Panc1 (cell line): Measurements from ENCODE around the gene VIPR2. TPM values are rescaled to one million over a fixed set of nuclear protein-coding genes. Genes with fewer than 3 reads are reported as not detected.

ENCODE experiments used
- ATAC-seq: fragments of 200-7000 bp; cut with Tn5 transposase; 2 replicates; pipeline ENCODE4 v1.9.1; 2020; ENCODE audit warnings: mild to moderate bottlenecking, moderate library complexity
- BruUV-seq: library from RNA; stranded (reverse); fragments of 400-500 nt; replicated peaks from 2 replicates; lab custom pipeline; 2021; lab: Mats Ljungman, UMichigan
- CTCF ChIA-PET: fragments of 300-600 bp; sonication (Branson Sonifier 250); formaldehyde crosslinking; loops from one replicate; lab custom pipeline; 2022; ENCODE audit warnings: antibody characterized with exemption; lab: Charles Lee
- POLR2A ChIA-PET: fragments of 300-600 bp; sonication (Branson Sonifier 250); formaldehyde crosslinking; loops from one replicate; lab custom pipeline; 2022; ENCODE audit warnings: antibody characterized with exemption; lab: Charles Lee
- DNase-seq: peaks from one replicate; pipeline ENCODE4 v3.0.0-alpha.2; 2010; ENCODE audit warnings: low read depth, low spot score
- H3K27ac ChIP-seq: 2 replicates; pipeline ENCODE4 v1.5.1; 2011; ENCODE audit warnings: mild to moderate bottlenecking, low read length, inconsistent platforms
- H3K27me3 ChIP-seq: fragments of 200-500 bp; sonication (Bioruptor generic); 2 replicates; pipeline ENCODE4 v1.6.0; 2014; ENCODE audit warnings: low read length, inconsistent platforms; ENCODE audit not compliant: control insufficient read depth, insufficient read depth
- H3K36me3 ChIP-seq: fragments of 200-500 bp; sonication (Bioruptor generic); 2 replicates; pipeline ENCODE4 v1.5.1; 2014; ENCODE audit warnings: inconsistent platforms, mild to moderate bottlenecking, low read length, moderate library complexity; ENCODE audit not compliant: control insufficient read depth, insufficient read depth
- H3K4me1 ChIP-seq: 2 replicates; pipeline ENCODE4 v1.5.1; 2011; ENCODE audit warnings: inconsistent platforms, mild to moderate bottlenecking, low read length, moderate library complexity; ENCODE audit not compliant: control insufficient read depth, insufficient read depth
- H3K4me3 ChIP-seq, 2 experiments: 2 replicates each; pipeline ENCODE4 v1.5.1; 2011 to 2012; ENCODE audit warnings: low read depth in 2 of 2, low read length in 2 of 2, mild to moderate bottlenecking in 2 of 2, inconsistent platforms in 1 of 2, moderate library complexity in 1 of 2
- H3K9me3 ChIP-seq: fragments of 200-500 bp; sonication (Bioruptor generic); 2 replicates; pipeline ENCODE4 v1.5.1; 2014; ENCODE audit warnings: low read depth, mild to moderate bottlenecking, inconsistent platforms, low read length, moderate library complexity; ENCODE audit not compliant: control insufficient read depth, insufficient read depth
- CTCF ChIP-seq: fragments of 450-650 bp; IDR thresholded peaks from 2 replicates; pipeline ENCODE4 v1.5.1; 2017; ENCODE audit warnings: mild to moderate bottlenecking
- POLR2AphosphoS5 ChIP-seq: IDR thresholded peaks from 2 replicates; pipeline ENCODE4 v1.6.1; 2012; ENCODE audit warnings: mild to moderate bottlenecking, low read depth, low read length, moderate library complexity
- REST ChIP-seq, 2 experiments: IDR thresholded peaks; 2 replicates each; pipeline ENCODE4 v1.6.1; 2011 to 2012; ENCODE audit warnings: low read depth in 2 of 2, control low read depth in 1 of 2, low read length in 1 of 2, mild to moderate bottlenecking in 1 of 2, moderate library complexity in 1 of 2; ENCODE audit not compliant: insufficient read depth in 1 of 2
- SIN3A ChIP-seq: IDR thresholded peaks from 2 replicates; pipeline ENCODE4 v1.6.1; 2012; ENCODE audit warnings: low read depth, mild to moderate bottlenecking, low read length, moderate library complexity, borderline replicate concordance; ENCODE audit not compliant: insufficient read depth
- TCF7L2 ChIP-seq: IDR thresholded peaks from 2 replicates; pipeline ENCODE4 v1.6.1; 2011; ENCODE audit warnings: mild to moderate bottlenecking, low read depth, low read length, inconsistent platforms
- in situ Hi-C: cut with HindIII; loops from 2 replicates; pipeline ENCODE4 v1.10.0; 2016; ENCODE audit warnings: low sequenced_read_pairs, low pct_unique_long_range_greater_than_20kb
- intact Hi-C: fragments of 100-400 bp; cut with micrococcal nuclease; formaldehyde crosslinking; loops from one replicate; pipeline ENCODE4 v1.10.0; 2022; ENCODE audit not compliant: unreplicated experiment
- total RNA-seq: library from RNA; stranded (reverse); gene quantifications from one replicate; pipeline ENCODE4 v1.2.1, GENCODE V29; 2021; ENCODE audit not compliant: unreplicated experiment

VIPR2 gene
- total RNA-seq, 1 experiment from 2014 or later = not detected

GRCh38 chr7:159158888-159159405, 14.3 kb upstream of the VIPR2 start:
- ATAC-seq = no peak
- no TSS peak for BruUV-seq

GRCh38 chr7:159158125-159158887, 13.6 kb upstream of the VIPR2 start:
- no TSS peak for BruUV-seq
- DNase-seq = no peak
- TF ChIP-seq REST (IDR thresholded peaks at IDR 0.05; ENCODE audit: insufficient read depth in 1 of 2, low read depth in 2 of 2, low read length in 1 of 2) (no peak), TCF7L2 (no peak), SIN3A (no peak), POLR2AphosphoS5 (no peak), CTCF (no peak)
- no peak for ATAC-seq
- ChIA-PET POLR2A (no interaction called here), CTCF (no interaction called here)
- H3K36me3 ChIP-seq = no peaks in the 10 kb centered on the region
- H3K27ac ChIP-seq = no peak overlapping the region
- H3K4me3 ChIP-seq = no peak overlapping the region
- no peaks in the 10 kb centered on the region for H3K9me3 ChIP-seq
- intact Hi-C loops (no loop called here), in situ Hi-C loops (no loop called here)
- no peaks in the 10 kb centered on the region for H3K4me1 ChIP-seq
- no peaks in the 10 kb centered on the region for H3K27me3 ChIP-seq

More at GRCh38 chr7:159158888-159159405, 14.3 kb upstream of the VIPR2 start:
- CTCF ChIA-PET = no interaction called here
- DNase-seq = no peak
- H3K27me3 ChIP-seq = no peaks in the 10 kb centered on the region
- H3K9me3 ChIP-seq = no peaks in the 10 kb centered on the region
- no peak overlapping the region for H3K27ac ChIP-seq
- in situ Hi-C loops = no loop called here
- TF ChIP-seq TCF7L2 (no peak), REST (IDR thresholded peaks at IDR 0.05; ENCODE audit: insufficient read depth in 1 of 2, low read depth in 2 of 2, low read length in 1 of 2) (no peak), POLR2AphosphoS5 (no peak), CTCF (no peak), SIN3A (no peak)
- POLR2A ChIA-PET = no interaction called here
- H3K4me3 ChIP-seq = no peak overlapping the region
- H3K4me1 ChIP-seq = no peaks in the 10 kb centered on the region
- intact Hi-C loops = no loop called here
- no peaks in the 10 kb centered on the region for H3K36me3 ChIP-seq
